Measurements from ENCODE around the gene ZNF780B. TPM values are rescaled to one million over a fixed set of nuclear protein-coding genes. Genes with fewer than 3 reads are reported as not detected.

ZNF780B gene
- total RNA-seq, 1 donor from 2014 or later, result 9.5 TPM

GRCh38 chr19:40005691-40006272 lies 50.2 kb downstream of the ZNF780B start:
- no peaks in the 10 kb centered on the region for H3K4me1 Mint-ChIP-seq (ENCODE audit: low read depth)
- TF ChIP-seq CTCF (IDR thresholded peaks at IDR 0.05), result no peak
- H3K27me3 Mint-ChIP-seq (ENCODE audit: low read depth), result no peaks in the 10 kb centered on the region
- H3K4me3 Mint-ChIP-seq (ENCODE audit: unreplicated experiment), result no peak overlapping the region
- H3K36me3 Mint-ChIP-seq (ENCODE audit: low read depth), result peaks cover 39% of the 10 kb centered on the region
- peaks cover 22% of the 10 kb centered on the region for H3K9me3 Mint-ChIP-seq (ENCODE audit: low read depth)
- no peak for DNase-seq (ENCODE audit: low spot score)
- H3K27ac Mint-ChIP-seq (ENCODE audit: unreplicated experiment), result no peak overlapping the region

GRCh38 chr19:39998501-39998900 lies 57.5 kb downstream of the ZNF780B start:
- no peak for DNase-seq (ENCODE audit: low spot score)
- peak overlapping the region; percentile 95 for H3K27ac Mint-ChIP-seq (ENCODE audit: unreplicated experiment)
- peaks cover 28% of the 10 kb centered on the region for H3K4me1 Mint-ChIP-seq (ENCODE audit: low read depth)
- H3K36me3 Mint-ChIP-seq (ENCODE audit: low read depth), result no peaks in the 10 kb centered on the region
- peak overlapping the region; percentile 91 for H3K4me3 Mint-ChIP-seq (ENCODE audit: unreplicated experiment)
- no peaks in the 10 kb centered on the region for H3K27me3 Mint-ChIP-seq (ENCODE audit: low read depth)
- TF ChIP-seq CTCF (IDR thresholded peaks at IDR 0.05), result no peak
- no peaks in the 10 kb centered on the region for H3K9me3 Mint-ChIP-seq (ENCODE audit: low read depth)

GRCh38 chr19:39997638-39998216 lies 58.3 kb downstream of the ZNF780B start:
- TF ChIP-seq CTCF (IDR thresholded peaks at IDR 0.05), result no peak
- no peak for DNase-seq (ENCODE audit: low spot score)
- Mint-ChIP-seq H3K4me3 (ENCODE audit: unreplicated experiment) (peak overlapping the region; percentile 91), H3K4me1 (ENCODE audit: low read depth) (peaks cover 28% of the 10 kb centered on the region), H3K36me3 (ENCODE audit: low read depth) (peaks cover 2% of the 10 kb centered on the region), H3K27ac (ENCODE audit: unreplicated experiment) (peak overlapping the region; percentile 95), H3K9me3 (ENCODE audit: low read depth) (no peaks in the 10 kb centered on the region), H3K27me3 (ENCODE audit: low read depth) (no peaks in the 10 kb centered on the region)

GRCh38 chr19:39996811-39997637 lies 59.0 kb downstream of the ZNF780B start, which contains the start of gene ZNF546:
Gene ZNF546 (plus strand): TSS chr19:39997060. CDS start chr19:39998327, 1,267 bp downstream.
- TF ChIP-seq CTCF (IDR thresholded peaks at IDR 0.05), result no peak
- Mint-ChIP-seq H3K4me3 (ENCODE audit: unreplicated experiment) (peak within 1 kb of the TSS; percentile 91), H3K4me1 (ENCODE audit: low read depth) (peaks cover 28% of the 10 kb centered on the region), H3K36me3 (ENCODE audit: low read depth) (peaks cover 2% of the 10 kb centered on the region), H3K27ac (ENCODE audit: unreplicated experiment) (peak within 1 kb of the TSS; percentile 95), H3K27me3 (ENCODE audit: low read depth) (no peaks in the 10 kb centered on the region), H3K9me3 (ENCODE audit: low read depth) (no peaks in the 10 kb centered on the region)
- DNase-seq (ENCODE audit: low spot score), result no peak

- H3K27ac Mint-ChIP-seq (ENCODE audit: unreplicated experiment), result peak overlapping the region; percentile 95
- no peaks in the 10 kb centered on the region for H3K27me3 Mint-ChIP-seq (ENCODE audit: low read depth)
- peaks cover 2% of the 10 kb centered on the region for H3K36me3 Mint-ChIP-seq (ENCODE audit: low read depth)
- H3K4me1 Mint-ChIP-seq (ENCODE audit: low read depth), result peaks cover 28% of the 10 kb centered on the region
- DNase-seq (ENCODE audit: low spot score), result no peak
- H3K4me3 Mint-ChIP-seq (ENCODE audit: unreplicated experiment), result peak overlapping the region; percentile 91
- H3K9me3 Mint-ChIP-seq (ENCODE audit: low read depth), result no peaks in the 10 kb centered on the region
- TF ChIP-seq CTCF (IDR thresholded peaks at IDR 0.05), result no peak
Measured at GRCh38 chr19:39996218-39996810, 59.7 kb downstream of the ZNF780B start.
